GM12801 (cell line): ENCODE results near the gene UGT1A7.

Experiments used
- TF ChIP-seq, protein P1 (sequence below): IDR thresholded peaks from one replicate; pipeline ENCODE4 v1.5.1; 2011; ENCODE audit warnings: control low read depth; ENCODE audit not compliant: insufficient read length; ENCODE audit errors: extremely low read depth

Gene UGT1A7

DNA sequence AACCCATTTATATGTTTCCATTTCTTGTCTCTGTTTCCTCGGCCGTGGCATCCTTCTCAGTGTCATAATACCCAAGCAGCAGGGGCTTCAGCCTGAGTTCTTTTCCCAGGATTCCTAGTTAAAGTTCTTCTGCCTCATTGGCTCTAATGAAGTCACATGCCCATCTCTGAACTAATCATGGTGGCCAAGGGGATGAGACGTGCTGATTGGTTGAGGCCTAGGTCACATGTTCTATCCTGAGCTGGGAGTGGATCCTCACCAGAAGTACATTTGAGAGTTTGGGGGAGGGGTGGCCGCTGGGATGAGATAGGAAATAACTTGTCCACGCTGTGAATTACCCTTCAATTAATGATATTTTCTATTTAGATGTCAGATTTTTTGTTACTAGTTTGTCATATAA is 27.2 kb downstream of the UGT1A7 start:
- TF ChIP-seq, protein P1, sequence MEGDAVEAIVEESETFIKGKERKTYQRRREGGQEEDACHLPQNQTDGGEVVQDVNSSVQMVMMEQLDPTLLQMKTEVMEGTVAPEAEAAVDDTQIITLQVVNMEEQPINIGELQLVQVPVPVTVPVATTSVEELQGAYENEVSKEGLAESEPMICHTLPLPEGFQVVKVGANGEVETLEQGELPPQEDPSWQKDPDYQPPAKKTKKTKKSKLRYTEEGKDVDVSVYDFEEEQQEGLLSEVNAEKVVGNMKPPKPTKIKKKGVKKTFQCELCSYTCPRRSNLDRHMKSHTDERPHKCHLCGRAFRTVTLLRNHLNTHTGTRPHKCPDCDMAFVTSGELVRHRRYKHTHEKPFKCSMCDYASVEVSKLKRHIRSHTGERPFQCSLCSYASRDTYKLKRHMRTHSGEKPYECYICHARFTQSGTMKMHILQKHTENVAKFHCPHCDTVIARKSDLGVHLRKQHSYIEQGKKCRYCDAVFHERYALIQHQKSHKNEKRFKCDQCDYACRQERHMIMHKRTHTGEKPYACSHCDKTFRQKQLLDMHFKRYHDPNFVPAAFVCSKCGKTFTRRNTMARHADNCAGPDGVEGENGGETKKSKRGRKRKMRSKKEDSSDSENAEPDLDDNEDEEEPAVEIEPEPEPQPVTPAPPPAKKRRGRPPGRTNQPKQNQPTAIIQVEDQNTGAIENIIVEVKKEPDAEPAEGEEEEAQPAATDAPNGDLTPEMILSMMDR: no peak

DNA sequence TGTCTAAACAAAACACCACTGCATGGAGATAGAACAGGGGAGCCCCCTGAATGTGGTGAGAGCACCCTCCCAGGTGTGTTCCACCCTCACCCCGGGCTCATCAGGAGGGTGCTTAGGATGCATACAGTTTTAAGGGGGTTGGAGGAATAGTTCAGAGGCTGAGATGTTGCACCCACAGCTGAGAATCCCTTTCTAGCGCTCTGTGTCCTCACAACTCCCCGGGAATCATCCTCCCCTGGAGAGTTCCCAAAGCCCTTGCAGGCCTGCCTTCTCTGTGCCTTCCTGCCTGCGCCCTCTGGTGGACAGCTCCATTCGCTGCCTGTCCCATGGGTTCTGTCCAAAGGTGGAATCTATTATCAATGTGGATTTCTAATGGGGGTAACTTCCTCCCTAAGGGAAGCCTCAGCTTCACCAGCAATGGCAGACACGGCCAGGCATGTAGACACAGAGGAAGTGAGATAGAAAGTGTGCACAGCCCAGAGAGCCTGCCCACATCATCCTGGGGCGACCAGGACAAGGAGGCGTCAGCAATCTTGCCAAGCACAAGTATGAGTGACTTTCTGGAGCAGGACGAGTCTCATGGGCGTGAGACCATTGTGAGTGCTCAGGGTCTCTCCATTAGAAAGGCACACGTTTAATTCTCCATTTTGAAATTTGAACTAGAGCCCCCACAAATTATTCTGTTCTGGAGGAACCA is 29.8 kb downstream of the UGT1A7 start:
- TF ChIP-seq, protein P1: no peak

DNA sequence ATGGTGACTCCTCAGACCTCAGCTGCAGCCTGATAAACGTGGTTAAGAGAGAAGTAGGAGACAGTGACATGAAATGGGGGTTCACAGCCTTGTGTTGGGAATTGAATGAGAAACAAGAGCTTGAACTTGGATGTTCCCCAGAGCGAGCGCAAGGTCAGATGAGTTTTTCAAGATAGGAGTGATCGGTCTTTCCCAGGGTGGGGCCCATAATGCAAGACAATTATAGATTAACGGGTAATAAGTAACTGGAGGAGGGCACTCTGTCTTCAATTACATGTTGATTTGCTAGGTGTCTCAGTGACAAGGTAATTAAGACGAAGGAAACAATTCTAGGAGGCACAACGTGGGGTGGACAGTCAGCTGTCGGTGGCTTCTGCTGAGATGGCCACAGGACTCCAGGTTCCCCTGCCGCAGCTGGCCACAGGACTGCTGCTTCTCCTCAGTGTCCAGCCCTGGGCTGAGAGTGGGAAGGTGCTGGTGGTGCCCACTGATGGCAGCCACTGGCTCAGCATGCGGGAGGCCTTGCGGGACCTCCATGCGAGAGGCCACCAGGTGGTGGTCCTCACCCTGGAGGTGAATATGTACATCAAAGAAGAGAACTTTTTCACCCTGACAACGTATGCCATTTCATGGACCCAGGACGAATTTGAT is 31.0 kb downstream of the UGT1A7 start, which contains the start of gene UGT1A5:
TSS of gene UGT1A5 (plus strand) at position 297 of the 651 bp plus-strand sequence. CDS start at position 382, 85 bp downstream.
- TF ChIP-seq, protein P1: no peak

DNA sequence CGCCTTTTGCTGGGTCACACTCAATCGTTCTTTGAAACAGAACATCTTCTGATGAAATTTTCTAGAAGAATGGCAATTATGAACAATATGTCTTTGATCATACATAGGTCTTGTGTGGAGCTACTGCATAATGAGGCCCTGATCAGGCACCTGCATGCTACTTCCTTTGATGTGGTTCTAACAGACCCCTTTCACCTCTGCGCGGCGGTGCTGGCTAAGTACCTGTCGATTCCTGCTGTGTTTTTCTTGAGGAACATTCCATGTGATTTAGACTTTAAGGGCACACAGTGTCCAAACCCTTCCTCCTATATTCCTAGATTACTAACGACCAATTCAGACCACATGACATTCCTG is 31.5 kb downstream of the UGT1A7 start:
- TF ChIP-seq, protein P1: no peak

DNA sequence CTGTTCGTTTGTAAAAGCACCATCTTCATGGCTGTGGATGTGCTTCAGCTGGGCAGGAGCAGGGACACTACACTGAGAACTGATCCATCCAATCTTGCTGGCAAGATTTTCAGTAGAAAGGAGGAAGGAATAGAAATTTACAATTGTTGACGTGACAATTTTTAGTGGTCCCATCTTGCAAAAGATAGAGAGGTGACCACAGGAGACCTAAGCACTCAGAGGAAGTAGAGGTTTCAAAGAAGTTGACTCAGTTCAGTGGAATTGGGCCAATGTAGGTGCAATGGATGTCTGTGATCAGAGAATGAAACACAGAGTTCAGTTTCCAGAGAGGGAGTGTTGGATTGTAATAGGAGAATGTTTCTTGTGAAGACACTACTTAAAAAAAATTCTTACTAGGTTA is 32.4 kb downstream of the UGT1A7 start:
- TF ChIP-seq, protein P1: no peak

DNA sequence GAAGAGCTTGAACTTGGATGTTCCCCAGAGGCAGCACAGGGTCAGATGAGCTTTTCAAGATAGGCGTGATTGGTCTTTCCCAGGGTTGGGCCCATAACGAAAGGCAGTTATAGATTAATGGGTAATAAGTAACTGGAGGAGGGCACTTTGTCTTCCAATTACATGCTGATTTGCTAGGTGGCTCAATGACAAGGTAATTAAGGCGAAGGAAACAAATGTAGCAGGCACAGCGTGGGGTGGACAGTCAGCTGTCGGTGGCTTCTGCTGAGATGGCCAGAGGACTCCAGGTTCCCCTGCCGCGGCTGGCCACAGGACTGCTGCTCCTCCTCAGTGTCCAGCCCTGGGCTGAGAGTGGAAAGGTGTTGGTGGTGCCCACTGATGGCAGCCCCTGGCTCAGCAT is 36.9 kb downstream of the UGT1A7 start, which contains the start of gene UGT1A4:
TSS of gene UGT1A4 (plus strand) at position 185 of the 400 bp plus-strand sequence. CDS start at position 270, 85 bp downstream.
- TF ChIP-seq, protein P1: no peak

DNA sequence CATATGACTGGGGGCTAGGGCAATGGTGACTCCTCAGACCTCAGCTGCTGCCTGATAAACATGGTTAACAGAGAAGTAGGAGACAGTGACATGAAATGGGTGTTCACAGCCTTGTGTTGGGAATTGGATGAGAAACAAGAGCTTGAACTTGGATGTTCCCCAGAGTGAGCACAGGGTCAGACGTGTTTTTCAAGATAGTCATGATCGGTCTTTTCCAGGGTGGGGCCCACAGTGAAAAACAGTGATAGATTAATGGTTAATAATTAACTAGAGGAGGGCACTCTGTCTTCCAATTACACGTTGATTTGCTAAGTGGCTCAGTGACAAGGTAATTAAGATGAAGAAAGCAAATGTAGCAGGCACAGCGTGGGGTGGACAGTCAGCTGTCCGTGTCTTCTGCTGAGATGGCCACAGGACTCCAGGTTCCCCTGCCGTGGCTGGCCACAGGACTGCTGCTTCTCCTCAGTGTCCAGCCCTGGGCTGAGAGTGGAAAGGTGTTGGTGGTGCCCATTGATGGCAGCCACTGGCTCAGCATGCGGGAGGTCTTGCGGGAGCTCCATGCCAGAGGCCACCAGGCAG is 47.1 kb downstream of the UGT1A7 start, which contains the start of gene UGT1A3:
TSS of gene UGT1A3 (plus strand) at position 320 of the 579 bp plus-strand sequence. CDS start at position 405, 85 bp downstream.
- TF ChIP-seq, protein P1: no peak
